CD4-positive, alpha-beta T cell treated with Interferon alpha-2 for 1 hour (primary cell): ENCODE data around the gene PTH2R.
"Not testable (repeated sequence)": the region's sequence is repeated elsewhere in the genome, so short reads cannot be mapped to it uniquely, and the experiment has no call there.

Source experiments
- DNase-seq, 2 donors: peaks; one replicate each; pipeline ENCODE4 v3.0.0-alpha.2; 2020 to 2022

Gene PTH2R

GRCh38 chr2:208488686-208489564 lies 82.3 kb downstream of the PTH2R start:
- no peak for DNase-seq

DNA sequence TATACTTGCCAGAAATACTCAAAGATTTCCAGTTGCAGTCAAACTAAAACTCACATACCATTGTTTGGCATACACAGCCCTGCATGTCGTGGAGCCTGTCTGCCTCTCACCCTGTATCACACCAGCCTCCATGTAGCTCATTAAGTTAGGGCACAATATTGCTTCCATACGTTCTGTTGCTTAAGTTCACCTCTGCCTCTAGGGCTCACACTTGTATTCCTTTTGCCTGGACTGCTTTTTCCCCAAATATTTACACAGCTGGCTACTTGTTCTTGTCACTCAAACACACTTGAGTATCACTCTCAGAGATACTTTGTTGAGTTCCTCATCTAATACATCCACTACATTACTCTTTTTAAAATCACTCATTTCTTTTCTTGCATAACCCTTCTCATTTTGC lies 83.1 kb downstream of the PTH2R start:
- no peak for DNase-seq

DNA sequence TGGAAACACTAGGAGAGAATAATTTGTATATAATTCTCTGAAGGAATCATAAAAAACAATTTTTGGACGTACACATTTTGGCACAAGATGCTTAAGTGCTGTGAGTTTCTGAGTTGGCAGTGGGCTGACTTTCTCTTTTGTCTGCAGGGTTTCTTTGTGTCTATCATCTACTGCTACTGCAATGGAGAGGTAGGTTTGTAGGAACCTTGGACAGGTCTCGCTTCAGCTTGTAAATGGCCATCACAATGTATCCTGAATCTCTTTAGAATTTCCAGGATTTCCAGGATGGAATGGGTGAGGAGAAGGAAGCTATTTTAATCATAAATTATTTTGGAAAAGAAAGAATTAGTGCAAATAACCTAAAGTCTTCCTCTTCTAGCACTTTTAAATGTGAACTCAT lies 83.9 kb downstream of the PTH2R start:
- DNase-seq: no peak

GRCh38 chr2:208491641-208492040 lies 85.0 kb downstream of the PTH2R start:
- no peak for DNase-seq

GRCh38 chr2:208492069-208492468 lies 85.5 kb downstream of the PTH2R start:
- no peak for DNase-seq

GRCh38 chr2:208493186-208493585 lies 86.6 kb downstream of the PTH2R start:
- DNase-seq: no peak

- DNase-seq: no peak
Measured at GRCh38 chr2:208496129-208496528, 89.5 kb downstream of the PTH2R start.

DNA sequence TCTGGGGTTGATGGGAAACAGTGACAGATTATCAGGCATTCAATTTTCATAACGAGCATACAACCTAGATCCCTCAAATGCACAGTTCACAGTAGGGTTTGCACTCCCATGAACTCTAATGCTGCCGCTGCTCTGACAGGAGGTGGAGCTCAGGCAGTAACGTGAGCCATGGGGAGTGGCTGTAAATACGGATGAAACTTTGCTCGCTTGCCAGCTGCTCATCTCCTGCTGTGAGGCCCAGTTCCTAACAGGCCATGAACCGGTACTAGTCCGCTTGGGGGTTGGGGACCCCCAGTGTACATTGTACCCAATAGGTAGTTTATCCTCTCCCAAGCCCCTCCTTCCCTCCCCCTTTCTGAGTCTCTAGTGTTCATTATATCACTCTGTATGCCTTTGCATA lies 94.6 kb downstream of the PTH2R start:
- DNase-seq: no peak

DNA sequence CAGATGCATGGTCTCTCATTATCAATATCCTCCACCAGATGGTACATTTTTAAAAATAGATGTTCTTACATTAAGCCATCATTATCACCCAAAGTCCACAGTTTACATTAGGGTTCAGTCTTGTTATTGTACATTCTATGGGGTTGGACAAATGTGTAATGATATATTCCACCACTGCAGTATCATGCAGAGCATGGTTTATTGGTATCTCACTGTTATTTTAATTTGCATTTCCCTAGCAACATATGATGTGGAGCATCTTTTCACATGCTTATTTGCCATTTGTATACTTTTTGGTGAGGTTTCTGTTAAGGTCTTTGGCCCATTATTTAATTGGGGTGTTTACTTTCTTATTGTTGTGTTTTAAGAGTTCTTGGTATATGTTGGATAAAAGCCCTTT lies 95.7 kb downstream of the PTH2R start:
- no peak for DNase-seq

DNA sequence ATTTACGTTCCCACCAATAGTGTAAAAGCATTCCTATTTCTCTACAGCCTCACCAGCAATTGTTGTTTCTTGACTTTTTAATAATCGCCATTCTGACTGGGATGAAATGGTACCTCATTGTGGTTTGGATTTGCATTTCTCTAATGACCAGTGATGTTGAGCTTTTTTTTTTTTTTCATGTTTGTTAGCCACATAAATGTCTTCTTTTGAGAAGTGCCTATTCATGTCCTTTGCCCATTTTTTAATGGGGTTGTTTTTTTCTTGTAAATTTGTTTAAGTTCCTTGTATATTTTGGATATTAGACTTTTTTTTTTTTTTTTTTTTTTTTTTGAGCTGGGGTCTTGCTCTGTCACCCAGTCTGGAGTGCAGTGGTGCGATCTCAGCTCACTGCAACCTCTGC lies 98.8 kb downstream of the PTH2R start:
- DNase-seq: not testable (repeated sequence)

DNA sequence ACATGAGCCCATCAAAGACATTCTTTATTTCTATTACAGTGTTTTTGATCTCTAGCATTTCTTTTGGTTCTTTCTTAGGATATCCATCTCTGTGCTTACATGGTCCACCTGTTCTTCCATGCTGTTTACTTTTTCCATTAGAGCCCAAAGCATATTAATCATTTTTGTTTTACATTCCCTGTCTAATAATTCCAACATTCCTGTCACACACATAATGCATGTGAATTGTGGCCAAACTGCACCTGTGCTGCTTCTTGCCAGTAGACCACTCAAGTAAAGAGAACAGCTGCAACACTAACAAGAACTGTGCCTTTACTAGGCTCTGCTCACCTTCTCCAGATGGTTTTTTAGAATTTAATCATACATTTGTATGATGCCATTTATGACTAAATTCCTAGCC lies 103.0 kb downstream of the PTH2R start:
- DNase-seq: no peak

GRCh38 chr2:208511016-208511415 lies 104.4 kb downstream of the PTH2R start:
- no peak for DNase-seq

DNA sequence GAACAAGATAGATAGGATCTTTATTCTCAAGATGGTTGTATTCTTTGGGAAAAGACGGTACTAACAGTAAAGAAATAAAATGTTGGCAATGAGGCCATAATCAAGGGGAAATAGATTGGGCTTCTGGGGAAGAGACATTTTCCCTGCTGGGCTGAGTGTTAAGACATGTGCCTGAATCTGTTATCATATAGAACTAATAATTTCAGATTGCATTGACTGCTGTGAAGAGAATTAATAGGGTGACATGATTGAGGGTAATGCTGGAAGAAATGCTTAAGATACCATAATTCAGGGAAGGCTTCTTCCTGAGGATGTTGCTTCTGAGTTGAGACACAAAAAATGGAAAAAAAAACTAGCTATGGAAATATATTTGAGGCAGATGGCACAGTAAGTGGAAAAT lies 105.0 kb downstream of the PTH2R start:
- DNase-seq: no peak

GRCh38 chr2:208515099-208515498 lies 108.5 kb downstream of the PTH2R start:
- no peak for DNase-seq

GRCh38 chr2:208523069-208523468 lies 116.5 kb downstream of the PTH2R start:
- not testable (repeated sequence) for DNase-seq

- not testable (repeated sequence) for DNase-seq
Measured at GRCh38 chr2:208525165-208525564, 118.6 kb downstream of the PTH2R start.

DNA sequence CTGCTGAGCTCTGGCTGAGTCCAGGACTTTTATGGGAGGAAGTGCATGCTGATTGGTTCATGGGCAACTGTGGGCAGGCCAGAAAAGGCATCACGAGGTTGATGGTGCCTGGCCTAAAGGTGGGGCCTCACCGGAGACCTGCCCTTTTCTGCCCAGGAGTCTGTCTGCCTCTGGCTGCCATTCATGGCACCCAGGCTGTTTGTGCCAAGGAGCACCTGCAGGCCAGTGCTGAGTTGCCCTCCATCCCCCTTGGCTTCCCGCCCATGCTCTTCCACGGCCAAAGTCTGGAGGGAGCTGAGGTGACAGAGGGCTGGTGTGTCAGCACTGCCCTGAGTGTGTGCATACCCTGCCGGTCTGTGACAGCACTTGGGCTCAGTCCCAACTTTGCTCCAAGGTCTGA lies 123.2 kb downstream of the PTH2R start:
- no peak for DNase-seq

- DNase-seq: no peak
Measured at GRCh38 chr2:208531361-208531760, 124.8 kb downstream of the PTH2R start.

DNA sequence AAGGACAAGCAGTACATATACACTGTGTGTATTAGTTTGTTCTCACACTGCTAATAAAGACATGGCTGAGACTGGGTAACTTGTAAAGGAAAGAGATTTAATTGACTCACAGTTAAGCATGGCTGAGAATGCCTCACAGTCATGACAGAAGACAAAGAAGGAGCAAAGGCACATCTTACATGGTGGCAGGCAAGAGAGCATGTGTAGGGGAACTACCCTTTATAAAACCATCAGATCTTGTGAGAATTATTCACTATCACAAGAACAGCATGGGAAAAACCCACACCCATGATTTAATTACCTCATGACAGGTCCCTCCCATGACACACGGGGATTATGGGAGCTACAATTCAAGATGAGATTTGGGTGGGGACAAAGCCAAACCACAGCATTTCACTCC lies 129.0 kb downstream of the PTH2R start:
- DNase-seq: not testable (repeated sequence)

DNA sequence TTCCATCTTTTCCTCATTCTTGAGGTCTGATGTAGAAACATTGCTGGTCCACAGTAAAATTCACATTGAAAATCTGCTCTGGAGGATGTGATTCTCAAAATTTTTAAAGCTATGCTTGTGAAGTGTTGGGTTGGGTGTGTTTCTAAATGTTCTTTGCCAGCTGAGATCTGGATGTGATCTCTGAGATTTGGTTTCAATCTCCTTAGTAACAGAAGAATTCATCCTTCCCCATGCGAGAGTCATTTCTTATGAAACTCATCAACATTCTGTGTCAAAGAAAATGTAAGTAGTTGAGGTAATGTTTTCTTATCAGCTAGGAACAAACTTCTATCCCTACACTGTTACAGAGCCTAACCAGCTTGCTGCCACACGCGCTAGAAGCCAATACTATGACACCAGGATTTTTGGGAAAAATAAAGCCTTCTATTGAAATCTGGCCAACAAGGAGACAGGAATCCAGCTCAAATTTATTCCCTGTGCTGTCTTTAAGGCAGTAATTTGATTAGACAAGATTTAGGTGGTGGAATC lies 134.9 kb downstream of the PTH2R start:
- DNase-seq: no peak

GRCh38 chr2:208541989-208542464 lies 135.4 kb downstream of the PTH2R start:
- DNase-seq: no peak

GRCh38 chr2:208542465-208543041 lies 136.0 kb downstream of the PTH2R start:
- DNase-seq: no peak
